Measurements from ENCODE around the gene SLC6A6. TPM values are rescaled to one million over a fixed set of nuclear protein-coding genes. Genes with fewer than 3 reads are reported as not detected.

Gene SLC6A6
- total and polyA plus RNA-seq, 4 donors: 0.92 to 7.2 (median 2.9) TPM

DNA sequence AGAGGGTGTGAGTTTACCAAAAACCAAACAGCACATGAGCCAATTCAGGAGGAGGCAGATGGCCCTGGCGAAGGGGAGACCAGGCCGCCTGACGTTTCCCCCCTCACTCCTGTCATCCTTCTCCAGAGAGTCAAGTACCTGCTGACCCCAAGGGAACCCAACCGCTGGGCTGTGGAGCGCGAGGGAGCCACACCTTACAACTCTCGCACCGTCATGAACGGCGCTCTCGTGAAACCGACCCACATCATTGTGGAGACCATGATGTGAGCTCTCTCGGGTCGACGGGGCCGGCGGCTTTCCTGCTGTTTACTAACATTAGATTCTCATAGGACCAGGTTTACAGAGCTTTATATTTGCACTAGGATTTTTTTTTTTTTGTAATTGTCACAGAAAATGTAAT, 82.3 kb downstream of the SLC6A6 start:
- no peaks in the 10 kb centered on the region for H3K27me3 ChIP-seq (ENCODE audit: control insufficient read depth in 4 of 4, insufficient read depth in 4 of 4, low read length in 3 of 4)
- H3K36me3 ChIP-seq (ENCODE audit: control insufficient read depth in 4 of 4, insufficient read depth in 3 of 4, low read depth in 1 of 4, low read length in 3 of 4): no peaks in the 10 kb centered on the region
- no peak overlapping the region for H3K4me3 ChIP-seq (ENCODE audit: low read depth in 1 of 3, low read length in 3 of 3)
- WGBS: 93% methylated on average over 17 of the region's 17 CpGs
- no peak for DNase-seq (ENCODE audit: low spot score)
- H3K9ac ChIP-seq (ENCODE audit: low read depth in 1 of 2, low read length in 2 of 2): no peak overlapping the region
- TF ChIP-seq NR2F2 (IDR thresholded peaks at IDR 0.05) (no peak), TAF1 (conservative IDR thresholded peaks at IDR 0.05) (no peak), YY1 (IDR thresholded peaks at IDR 0.05) (no peak)
- TF ChIP-seq, protein P1, sequence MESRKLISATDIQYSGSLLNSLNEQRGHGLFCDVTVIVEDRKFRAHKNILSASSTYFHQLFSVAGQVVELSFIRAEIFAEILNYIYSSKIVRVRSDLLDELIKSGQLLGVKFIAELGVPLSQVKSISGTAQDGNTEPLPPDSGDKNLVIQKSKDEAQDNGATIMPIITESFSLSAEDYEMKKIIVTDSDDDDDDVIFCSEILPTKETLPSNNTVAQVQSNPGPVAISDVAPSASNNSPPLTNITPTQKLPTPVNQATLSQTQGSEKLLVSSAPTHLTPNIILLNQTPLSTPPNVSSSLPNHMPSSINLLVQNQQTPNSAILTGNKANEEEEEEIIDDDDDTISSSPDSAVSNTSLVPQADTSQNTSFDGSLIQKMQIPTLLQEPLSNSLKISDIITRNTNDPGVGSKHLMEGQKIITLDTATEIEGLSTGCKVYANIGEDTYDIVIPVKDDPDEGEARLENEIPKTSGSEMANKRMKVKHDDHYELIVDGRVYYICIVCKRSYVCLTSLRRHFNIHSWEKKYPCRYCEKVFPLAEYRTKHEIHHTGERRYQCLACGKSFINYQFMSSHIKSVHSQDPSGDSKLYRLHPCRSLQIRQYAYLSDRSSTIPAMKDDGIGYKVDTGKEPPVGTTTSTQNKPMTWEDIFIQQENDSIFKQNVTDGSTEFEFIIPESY (IDR thresholded peaks at IDR 0.05): no peak
- peaks cover 0 to 1% (median 0%) of the 10 kb centered on the region in 4 donors for H3K4me1 ChIP-seq (ENCODE audit: control insufficient read depth in 4 of 4, insufficient read depth in 4 of 4, low read length in 3 of 4)
- H3K9me3 ChIP-seq (ENCODE audit: control insufficient read depth in 4 of 4, low read length in 3 of 4): no peaks in the 10 kb centered on the region
- H3K27ac ChIP-seq (ENCODE audit: low read depth in 1 of 2, low read length in 2 of 2): no peak overlapping the region

GRCh38 chr3:14485981-14486380, 83.6 kb downstream of the SLC6A6 start:
- Histone ChIP-seq H3K27ac (ENCODE audit: low read depth in 1 of 2, low read length in 2 of 2) (no peak overlapping the region), H3K9ac (ENCODE audit: low read depth in 1 of 2, low read length in 2 of 2) (no peak overlapping the region), H3K27me3 (ENCODE audit: control insufficient read depth in 4 of 4, insufficient read depth in 4 of 4, low read length in 3 of 4) (no peaks in the 10 kb centered on the region), H3K36me3 (ENCODE audit: control insufficient read depth in 4 of 4, insufficient read depth in 3 of 4, low read depth in 1 of 4, low read length in 3 of 4) (no peaks in the 10 kb centered on the region), H3K4me3 (ENCODE audit: low read depth in 1 of 3, low read length in 3 of 3) (no peak overlapping the region), H3K4me1 (ENCODE audit: control insufficient read depth in 4 of 4, insufficient read depth in 4 of 4, low read length in 3 of 4) (peaks cover 0 to 1% (median 0%) of the 10 kb centered on the region in 4 donors), H3K9me3 (ENCODE audit: control insufficient read depth in 4 of 4, low read length in 3 of 4) (no peaks in the 10 kb centered on the region)
- DNase-seq (ENCODE audit: low spot score): no peak
- TF ChIP-seq GABPA (IDR thresholded peaks at IDR 0.05 in 1 of 2, conservative IDR thresholded peaks at IDR 0.05 in 1 of 2) (no peak), FOXA1 (IDR thresholded peaks at IDR 0.05) (no peak), EGR1 (IDR thresholded peaks at IDR 0.05; ENCODE audit: low read depth in 2 of 2) (no peak), TAF1 (conservative IDR thresholded peaks at IDR 0.05) (no peak), RAD21 (IDR thresholded peaks at IDR 0.05) (no peak)
- TF ChIP-seq, protein P2, sequence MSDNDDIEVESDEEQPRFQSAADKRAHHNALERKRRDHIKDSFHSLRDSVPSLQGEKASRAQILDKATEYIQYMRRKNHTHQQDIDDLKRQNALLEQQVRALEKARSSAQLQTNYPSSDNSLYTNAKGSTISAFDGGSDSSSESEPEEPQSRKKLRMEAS (IDR thresholded peaks at IDR 0.05): no peak
- WGBS: 95% methylated on average over 3 of the region's 3 CpGs

DNA sequence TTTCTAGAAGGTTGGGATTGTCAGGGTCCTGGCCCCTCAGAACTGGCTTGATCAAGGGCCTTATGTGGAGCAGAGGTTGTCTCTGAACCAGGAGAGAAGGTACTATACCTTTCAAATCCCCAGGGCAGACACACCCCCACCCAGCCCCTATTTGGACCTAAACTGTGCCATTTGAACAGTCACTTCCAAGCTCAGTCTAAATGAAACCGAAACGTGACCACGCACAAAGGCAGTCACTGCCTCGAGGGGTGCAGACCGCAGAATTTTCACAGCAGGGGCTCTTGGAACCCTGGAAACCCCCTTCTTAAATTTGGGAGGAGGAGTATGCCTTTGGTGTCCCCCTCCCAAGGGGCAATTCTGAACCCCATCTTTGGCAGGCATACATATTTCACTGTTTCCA, 84.1 kb downstream of the SLC6A6 start:
- no peaks in the 10 kb centered on the region for H3K9me3 ChIP-seq (ENCODE audit: control insufficient read depth in 4 of 4, low read length in 3 of 4)
- no peak for DNase-seq (ENCODE audit: low spot score)
- 86% methylated on average over 5 of the region's 5 CpGs for WGBS
- H3K4me3 ChIP-seq (ENCODE audit: low read depth in 1 of 3, low read length in 3 of 3): no peak overlapping the region
- no peaks in the 10 kb centered on the region for H3K36me3 ChIP-seq (ENCODE audit: control insufficient read depth in 4 of 4, insufficient read depth in 3 of 4, low read depth in 1 of 4, low read length in 3 of 4)
- H3K4me1 ChIP-seq (ENCODE audit: control insufficient read depth in 4 of 4, insufficient read depth in 4 of 4, low read length in 3 of 4): peaks cover 0 to 1% (median 0%) of the 10 kb centered on the region in 4 donors
- H3K27me3 ChIP-seq (ENCODE audit: control insufficient read depth in 4 of 4, insufficient read depth in 4 of 4, low read length in 3 of 4): no peaks in the 10 kb centered on the region
- no peak overlapping the region for H3K9ac ChIP-seq (ENCODE audit: low read depth in 1 of 2, low read length in 2 of 2)
- H3K27ac ChIP-seq (ENCODE audit: low read depth in 1 of 2, low read length in 2 of 2): no peak overlapping the region
- TF ChIP-seq, protein P1 (IDR thresholded peaks at IDR 0.05): no peak
- TF ChIP-seq FOXA2 (IDR thresholded peaks at IDR 0.05) (no peak), TAF1 (conservative IDR thresholded peaks at IDR 0.05) (no peak), SP1 (IDR thresholded peaks at IDR 0.05) (no peak), CTCF (IDR thresholded peaks at IDR 0.05; ENCODE audit: low read depth, low read length, missing input control) (no peak), HNF4A (conservative IDR thresholded peaks at IDR 0.05) (no peak), FOXA1 (IDR thresholded peaks at IDR 0.05) (no peak), NR2F2 (IDR thresholded peaks at IDR 0.05) (no peak), YY1 (IDR thresholded peaks at IDR 0.05) (no peak), RXRA (IDR thresholded peaks at IDR 0.05) (no peak)
- TF ChIP-seq, protein P2 (IDR thresholded peaks at IDR 0.05): no peak
- TF ChIP-seq, protein P3, sequence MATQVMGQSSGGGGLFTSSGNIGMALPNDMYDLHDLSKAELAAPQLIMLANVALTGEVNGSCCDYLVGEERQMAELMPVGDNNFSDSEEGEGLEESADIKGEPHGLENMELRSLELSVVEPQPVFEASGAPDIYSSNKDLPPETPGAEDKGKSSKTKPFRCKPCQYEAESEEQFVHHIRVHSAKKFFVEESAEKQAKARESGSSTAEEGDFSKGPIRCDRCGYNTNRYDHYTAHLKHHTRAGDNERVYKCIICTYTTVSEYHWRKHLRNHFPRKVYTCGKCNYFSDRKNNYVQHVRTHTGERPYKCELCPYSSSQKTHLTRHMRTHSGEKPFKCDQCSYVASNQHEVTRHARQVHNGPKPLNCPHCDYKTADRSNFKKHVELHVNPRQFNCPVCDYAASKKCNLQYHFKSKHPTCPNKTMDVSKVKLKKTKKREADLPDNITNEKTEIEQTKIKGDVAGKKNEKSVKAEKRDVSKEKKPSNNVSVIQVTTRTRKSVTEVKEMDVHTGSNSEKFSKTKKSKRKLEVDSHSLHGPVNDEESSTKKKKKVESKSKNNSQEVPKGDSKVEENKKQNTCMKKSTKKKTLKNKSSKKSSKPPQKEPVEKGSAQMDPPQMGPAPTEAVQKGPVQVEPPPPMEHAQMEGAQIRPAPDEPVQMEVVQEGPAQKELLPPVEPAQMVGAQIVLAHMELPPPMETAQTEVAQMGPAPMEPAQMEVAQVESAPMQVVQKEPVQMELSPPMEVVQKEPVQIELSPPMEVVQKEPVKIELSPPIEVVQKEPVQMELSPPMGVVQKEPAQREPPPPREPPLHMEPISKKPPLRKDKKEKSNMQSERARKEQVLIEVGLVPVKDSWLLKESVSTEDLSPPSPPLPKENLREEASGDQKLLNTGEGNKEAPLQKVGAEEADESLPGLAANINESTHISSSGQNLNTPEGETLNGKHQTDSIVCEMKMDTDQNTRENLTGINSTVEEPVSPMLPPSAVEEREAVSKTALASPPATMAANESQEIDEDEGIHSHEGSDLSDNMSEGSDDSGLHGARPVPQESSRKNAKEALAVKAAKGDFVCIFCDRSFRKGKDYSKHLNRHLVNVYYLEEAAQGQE (IDR thresholded peaks at IDR 0.05): no peak

Data from liver (tissue), 9 donors.